Type B pancreatic cell (in vitro differentiated cells): Measurements from ENCODE around the gene EGFR. TPM values are rescaled to one million over a fixed set of nuclear protein-coding genes. Genes with fewer than 3 reads are reported as not detected.

Experiments used
- DNase-seq: peaks from one replicate; pipeline ENCODE4 v3.0.0; 2021; ENCODE audit warnings: mixed read lengths; ENCODE audit not compliant: unreplicated experiment; ENCODE audit errors: extremely low spot score
- H3K27ac Mint-ChIP-seq: 2 replicates; pipeline ENCODE4 v1.8.0; 2021; ENCODE audit warnings: mild to moderate bottlenecking, mixed read lengths
- H3K27me3 Mint-ChIP-seq: 2 replicates; pipeline ENCODE4 v1.8.0; 2021; ENCODE audit warnings: mixed read lengths
- H3K36me3 Mint-ChIP-seq: 2 replicates; pipeline ENCODE4 v1.8.0; 2021; ENCODE audit warnings: mixed read lengths
- H3K4me1 Mint-ChIP-seq: one replicate; pipeline ENCODE4 v1.8.0; 2021; ENCODE audit warnings: mixed read lengths; ENCODE audit not compliant: unreplicated experiment
- H3K4me3 Mint-ChIP-seq: 2 replicates; pipeline ENCODE4 v1.8.0; 2021; ENCODE audit warnings: mild to moderate bottlenecking, mixed read lengths
- H3K9me3 Mint-ChIP-seq: 2 replicates; pipeline ENCODE4 v1.8.0; 2021; ENCODE audit warnings: mixed read lengths
- CTCF ChIP-seq: fragments of 200-600 bp; sonication (generic); conservative IDR thresholded peaks from 2 replicates; pipeline ENCODE4 v1.5.0; 2021; ENCODE audit warnings: antibody characterized with exemption, mild to moderate bottlenecking
- total RNA-seq: library from RNA; stranded (reverse); gene quantifications from 2 replicates; pipeline ENCODE4 v1.2.1, GENCODE V29; 2021; ENCODE audit warnings: low replicate concordance

EGFR gene
- total RNA-seq, 1 donor from 2014 or later = 44.6 TPM

- Mint-ChIP-seq H3K4me1 (peaks cover 65% of the 10 kb centered on the region), H3K27me3 (no peaks in the 10 kb centered on the region), H3K27ac (no peak overlapping the region), H3K4me3 (no peak overlapping the region), H3K36me3 (peaks cover 13% of the 10 kb centered on the region), H3K9me3 (no peaks in the 10 kb centered on the region)
- TF ChIP-seq CTCF = no peak
- no peak for DNase-seq
These were observed 31.5 kb downstream of the EGFR start for GRCh38 chr7:55050281-55050680.

GRCh38 chr7:55052081-55052480 is 33.3 kb downstream of the EGFR start:
- TF ChIP-seq CTCF = no peak
- Mint-ChIP-seq H3K27me3 (no peaks in the 10 kb centered on the region), H3K4me3 (no peak overlapping the region), H3K9me3 (peaks cover 4% of the 10 kb centered on the region), H3K27ac (peak overlapping the region; percentile 86), H3K4me1 (peaks cover 69% of the 10 kb centered on the region), H3K36me3 (peaks cover 22% of the 10 kb centered on the region)
- no peak for DNase-seq

- Mint-ChIP-seq H3K4me3 (peak overlapping the region; percentile 43), H3K4me1 (peaks cover 72% of the 10 kb centered on the region), H3K9me3 (peaks cover 4% of the 10 kb centered on the region), H3K27me3 (no peaks in the 10 kb centered on the region), H3K27ac (peak overlapping the region; percentile 86), H3K36me3 (peaks cover 22% of the 10 kb centered on the region)
- TF ChIP-seq CTCF = no peak
- no peak for DNase-seq
These were observed 34.1 kb downstream of the EGFR start for GRCh38 chr7:55052741-55053427.

- H3K27me3 Mint-ChIP-seq = no peaks in the 10 kb centered on the region
- peaks cover 22% of the 10 kb centered on the region for H3K36me3 Mint-ChIP-seq
- DNase-seq = no peak
- H3K4me3 Mint-ChIP-seq = peak overlapping the region; percentile 71
- peaks cover 4% of the 10 kb centered on the region for H3K9me3 Mint-ChIP-seq
- peaks cover 65% of the 10 kb centered on the region for H3K4me1 Mint-ChIP-seq
- peak overlapping the region; percentile 86 for H3K27ac Mint-ChIP-seq
- TF ChIP-seq CTCF = no peak
These were observed 35.1 kb downstream of the EGFR start for GRCh38 chr7:55053651-55054571.

- peaks cover 67% of the 10 kb centered on the region for H3K4me1 Mint-ChIP-seq
- DNase-seq = no peak
- H3K4me3 Mint-ChIP-seq = no peak overlapping the region
- H3K36me3 Mint-ChIP-seq = peaks cover 22% of the 10 kb centered on the region
- H3K9me3 Mint-ChIP-seq = peaks cover 4% of the 10 kb centered on the region
- TF ChIP-seq CTCF = no peak
- H3K27me3 Mint-ChIP-seq = no peaks in the 10 kb centered on the region
- peak overlapping the region; percentile 86 for H3K27ac Mint-ChIP-seq
These were observed 35.9 kb downstream of the EGFR start for GRCh38 chr7:55054758-55055157.
